SKM-1 (cell line): ENCODE results near the gene CRPPA.
"Not testable (repeated sequence)": the region's sequence is repeated elsewhere in the genome, so short reads cannot be mapped to it uniquely, and the experiment has no call there.

Experiments
- DNase-seq: peaks from one replicate; lab custom pipeline; 2025; ENCODE audit not compliant: unreplicated experiment; lab: John Stamatoyannopoulos, UW

Gene CRPPA

GRCh38 chr7:16398146-16399017, 23.0 kb downstream of the CRPPA start:
- DNase-seq, result no peak

GRCh38 chr7:16397501-16398145, 23.7 kb downstream of the CRPPA start:
- DNase-seq, result no peak

GRCh38 chr7:16396766-16397500, 24.4 kb downstream of the CRPPA start:
- DNase-seq, result no peak

- DNase-seq, result no peak
These were observed 26.2 kb downstream of the CRPPA start for GRCh38 chr7:16395121-16395520.

DNA sequence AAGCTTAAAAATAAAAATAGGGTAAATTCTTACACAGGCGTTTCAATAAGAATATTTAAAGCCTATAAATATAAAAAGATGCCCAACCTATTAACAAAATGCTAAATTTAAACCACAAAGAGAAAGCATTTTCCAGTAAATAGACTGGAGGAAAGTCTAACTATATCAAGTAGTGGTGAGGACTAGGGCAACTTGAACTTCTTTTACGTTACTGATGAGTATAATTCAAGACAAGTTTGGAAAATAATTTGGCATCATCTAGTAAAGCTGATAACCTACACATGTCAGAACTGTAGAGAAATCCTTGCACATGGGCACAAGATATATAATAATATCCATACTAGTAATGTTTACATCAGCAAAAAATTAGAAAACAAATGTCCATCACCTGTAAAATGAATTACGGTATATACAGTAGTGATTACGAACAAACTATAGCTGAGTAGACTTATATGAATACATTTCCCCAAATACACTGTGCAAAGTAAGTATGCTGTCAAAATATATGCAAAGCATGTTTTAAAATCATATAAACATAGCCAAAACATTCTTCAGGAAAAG, 27.4 kb downstream of the CRPPA start:
- no peak for DNase-seq

DNA sequence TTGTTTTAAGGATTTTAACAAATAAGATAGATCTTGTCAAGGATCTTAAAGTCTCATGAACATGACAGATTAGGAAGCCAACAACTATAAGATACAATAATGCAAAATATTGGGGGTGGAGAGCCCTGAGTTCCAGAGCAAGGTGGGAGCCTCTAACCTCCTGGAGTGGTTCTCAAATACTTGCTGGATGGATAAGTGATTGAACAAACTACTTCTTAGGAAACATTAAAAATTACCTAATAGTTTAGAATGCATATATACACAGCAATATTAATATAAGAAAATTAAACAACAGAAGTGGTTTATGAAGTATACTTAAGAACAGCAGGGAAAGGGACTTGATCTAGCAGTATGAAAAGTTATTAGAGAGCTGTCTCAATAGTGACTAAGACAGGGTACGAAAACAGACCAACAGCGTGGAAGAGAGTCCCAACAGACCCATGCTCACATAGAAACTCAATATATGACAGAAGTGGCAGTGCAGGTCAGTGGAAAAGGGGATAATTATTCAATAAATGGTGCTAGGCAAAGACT, 28.3 kb downstream of the CRPPA start:
- DNase-seq, result no peak

GRCh38 chr7:16383786-16384185, 37.6 kb downstream of the CRPPA start:
- DNase-seq, result not testable (repeated sequence)

DNA sequence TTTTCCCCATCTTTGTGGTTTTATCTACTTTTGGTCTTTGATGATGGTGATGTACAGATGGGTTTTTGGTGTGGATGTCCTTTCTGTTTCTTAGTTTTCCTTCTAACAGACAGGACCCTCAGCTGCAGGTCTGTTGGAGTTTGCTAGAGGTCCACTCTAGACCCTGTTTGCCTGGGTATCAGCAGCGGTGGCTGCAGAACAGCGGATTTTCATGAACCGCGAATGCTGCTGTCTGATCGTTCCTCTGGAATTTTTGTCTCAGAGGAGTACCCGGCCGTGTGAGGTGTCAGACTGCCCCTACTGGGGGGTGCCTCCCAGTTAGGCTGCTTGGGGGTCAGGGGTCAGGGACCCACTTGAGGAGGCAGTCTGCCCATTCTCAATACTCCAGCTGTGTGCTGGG, 38.2 kb downstream of the CRPPA start:
- not testable (repeated sequence) for DNase-seq
